BE2C (cell line): ENCODE measurements around the gene TMEM167A. TPM values are rescaled to one million over a fixed set of nuclear protein-coding genes. Genes with fewer than 3 reads are reported as not detected.
A peak's percentile ranks its signal among the peaks of the same experiment; 100 is the strongest.

Source experiments
- DNase-seq: peaks from one replicate; pipeline ENCODE4 v3.0.0-alpha.2; 2020
- H3K27me3 ChIP-seq: fragments of 250-450 bp; sonication (Bioruptor Pico); 2 replicates; pipeline ENCODE4 v1.5.1; 2020; ENCODE audit warnings: mild to moderate bottlenecking
- H3K36me3 ChIP-seq: fragments of 250-450 bp; sonication (Bioruptor Pico); 2 replicates; pipeline ENCODE4 v1.5.1; 2020; ENCODE audit warnings: mild to moderate bottlenecking
- H3K4me1 ChIP-seq: fragments of 250-450 bp; sonication (Bioruptor Pico); 2 replicates; pipeline ENCODE4 v1.5.1; 2020
- H3K4me3 ChIP-seq: 2 replicates; pipeline ENCODE4 v1.5.1; 2011; ENCODE audit warnings: low read depth, low read length
- H3K9me3 ChIP-seq: fragments of 250-450 bp; sonication (Bioruptor Pico); 2 replicates; pipeline ENCODE4 v1.5.1; 2020
- polyA plus RNA-seq: library from polyadenylated mRNA; unstranded; fragments of >200 nt; gene quantifications from one replicate; pipeline ENCODE4 v1.2.1, GENCODE V29; 2012; ENCODE audit warnings: low read depth, missing spikeins; ENCODE audit not compliant: insufficient read length, insufficient read depth
- TF ChIP-seq, protein P1 (sequence below): IDR thresholded peaks from 2 replicates; pipeline ENCODE4 v1.5.1; 2012; ENCODE audit warnings: mild to moderate bottlenecking, low read depth, low read length

TMEM167A gene, protein sequence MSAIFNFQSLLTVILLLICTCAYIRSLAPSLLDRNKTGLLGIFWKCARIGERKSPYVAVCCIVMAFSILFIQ
- 55.6 TPM for polyA plus RNA-seq

DNA sequence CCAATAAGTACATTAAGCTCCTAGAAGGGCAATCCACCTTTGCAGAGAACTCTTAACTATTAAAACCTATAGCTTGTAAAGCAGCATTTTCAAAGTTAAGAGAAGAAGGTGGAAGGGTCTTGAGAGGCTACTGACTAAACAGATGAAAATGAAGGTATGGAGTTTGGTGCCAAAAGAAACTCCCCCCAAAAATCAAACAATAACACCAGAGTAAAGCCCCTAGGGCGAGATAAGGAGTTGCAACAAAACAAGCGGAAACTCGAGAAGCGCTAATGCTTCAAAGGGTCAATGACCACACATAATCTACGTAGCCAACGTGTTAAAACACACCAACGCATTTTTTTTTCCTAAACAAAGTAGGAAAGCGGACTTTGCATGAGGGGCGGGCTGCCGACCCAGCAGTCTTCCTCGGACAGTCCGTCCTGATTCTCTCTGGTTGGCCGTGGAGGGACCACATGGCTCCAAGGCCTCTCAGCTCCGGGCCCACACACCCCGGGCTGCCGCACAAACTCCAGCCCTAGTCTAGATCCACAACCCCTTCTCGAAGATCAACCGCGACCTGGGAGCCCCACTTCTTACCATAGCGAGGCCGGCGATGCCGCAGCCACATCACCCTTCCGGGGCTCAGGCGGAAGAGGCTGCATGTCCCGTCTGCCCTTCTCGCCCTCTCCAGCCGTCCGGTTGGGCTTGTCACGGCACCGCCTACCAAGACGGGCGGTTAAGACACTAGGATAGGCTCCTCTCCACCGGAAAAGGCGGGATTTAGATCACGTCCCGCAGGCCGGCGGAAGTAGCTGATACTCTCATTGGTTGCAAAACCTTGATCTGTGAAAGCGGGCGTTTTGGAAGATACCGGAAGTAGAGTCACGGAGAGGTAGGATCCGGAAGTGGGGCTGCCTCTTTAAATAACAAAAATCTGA lies at the start of gene TMEM167A, which contains the start of gene XRCC4:
Gene TMEM167A, minus strand, starts transcription at position 653 of the 920 bp plus-strand sequence. Its CDS starts 71 bp downstream, at position 582.
Gene XRCC4, plus strand, starts transcription at position 806 of the 920 bp plus-strand sequence. CDS start 27,373 bp downstream, outside the sequence.
- no peaks in the 10 kb centered on the region for H3K36me3 ChIP-seq
- no peaks in the 10 kb centered on the region for H3K9me3 ChIP-seq
- H3K27me3 ChIP-seq = no peaks in the 10 kb centered on the region
- TF ChIP-seq, protein P1, sequence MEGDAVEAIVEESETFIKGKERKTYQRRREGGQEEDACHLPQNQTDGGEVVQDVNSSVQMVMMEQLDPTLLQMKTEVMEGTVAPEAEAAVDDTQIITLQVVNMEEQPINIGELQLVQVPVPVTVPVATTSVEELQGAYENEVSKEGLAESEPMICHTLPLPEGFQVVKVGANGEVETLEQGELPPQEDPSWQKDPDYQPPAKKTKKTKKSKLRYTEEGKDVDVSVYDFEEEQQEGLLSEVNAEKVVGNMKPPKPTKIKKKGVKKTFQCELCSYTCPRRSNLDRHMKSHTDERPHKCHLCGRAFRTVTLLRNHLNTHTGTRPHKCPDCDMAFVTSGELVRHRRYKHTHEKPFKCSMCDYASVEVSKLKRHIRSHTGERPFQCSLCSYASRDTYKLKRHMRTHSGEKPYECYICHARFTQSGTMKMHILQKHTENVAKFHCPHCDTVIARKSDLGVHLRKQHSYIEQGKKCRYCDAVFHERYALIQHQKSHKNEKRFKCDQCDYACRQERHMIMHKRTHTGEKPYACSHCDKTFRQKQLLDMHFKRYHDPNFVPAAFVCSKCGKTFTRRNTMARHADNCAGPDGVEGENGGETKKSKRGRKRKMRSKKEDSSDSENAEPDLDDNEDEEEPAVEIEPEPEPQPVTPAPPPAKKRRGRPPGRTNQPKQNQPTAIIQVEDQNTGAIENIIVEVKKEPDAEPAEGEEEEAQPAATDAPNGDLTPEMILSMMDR = no peak
- peak; percentile 97 for DNase-seq
- H3K4me1 ChIP-seq = no peaks in the 10 kb centered on the region
- H3K4me3 ChIP-seq = peak within 1 kb of the TSS; percentile 91

DNA sequence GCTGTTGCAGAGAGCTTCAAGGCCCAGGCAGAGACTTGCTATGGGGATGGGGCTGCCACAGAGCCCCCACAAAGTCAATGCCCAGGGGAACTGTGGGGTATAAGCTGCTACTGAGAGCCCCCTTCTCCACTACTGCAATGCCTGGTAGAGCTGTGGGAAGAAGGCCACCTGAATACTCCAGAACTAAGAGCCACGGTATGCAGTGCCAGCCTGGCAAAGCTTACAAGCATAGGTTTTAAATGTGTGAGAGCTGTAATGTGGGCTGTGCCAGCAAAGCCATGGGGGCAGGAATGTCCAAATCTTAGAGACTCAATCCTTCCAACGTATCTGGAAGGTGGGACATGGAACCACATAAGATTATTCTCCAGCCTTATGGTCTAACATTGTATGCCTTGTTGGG lies 49.3 kb upstream of the TMEM167A start:
- no peak overlapping the region for H3K4me3 ChIP-seq
- H3K27me3 ChIP-seq = no peaks in the 10 kb centered on the region
- no peaks in the 10 kb centered on the region for H3K4me1 ChIP-seq
- no peaks in the 10 kb centered on the region for H3K36me3 ChIP-seq
- H3K9me3 ChIP-seq = no peaks in the 10 kb centered on the region
- TF ChIP-seq, protein P1 = no peak
- no peak for DNase-seq

DNA sequence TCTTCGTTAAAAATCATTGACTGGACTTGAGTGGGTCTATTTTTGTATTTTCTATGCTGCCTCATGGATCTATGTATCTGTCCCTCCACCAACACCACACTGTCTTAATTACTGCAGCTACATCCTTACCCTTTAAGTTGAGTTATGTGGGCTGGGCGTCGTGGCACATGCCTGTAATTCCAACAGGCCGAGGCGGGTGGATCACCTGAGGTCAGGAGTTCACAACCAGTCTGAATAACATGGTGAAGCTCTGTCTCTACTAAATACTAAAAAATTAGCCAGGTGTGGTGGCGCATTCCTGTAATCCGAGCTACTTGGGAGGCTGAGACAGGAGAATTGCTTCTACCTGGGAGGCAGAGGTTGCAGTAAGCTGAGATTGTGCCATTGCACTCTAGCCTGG lies 48.4 kb upstream of the TMEM167A start:
- no peaks in the 10 kb centered on the region for H3K9me3 ChIP-seq
- H3K4me1 ChIP-seq = no peaks in the 10 kb centered on the region
- no peaks in the 10 kb centered on the region for H3K36me3 ChIP-seq
- DNase-seq = no peak
- H3K27me3 ChIP-seq = no peaks in the 10 kb centered on the region
- TF ChIP-seq, protein P1 = no peak
- no peak overlapping the region for H3K4me3 ChIP-seq

DNA sequence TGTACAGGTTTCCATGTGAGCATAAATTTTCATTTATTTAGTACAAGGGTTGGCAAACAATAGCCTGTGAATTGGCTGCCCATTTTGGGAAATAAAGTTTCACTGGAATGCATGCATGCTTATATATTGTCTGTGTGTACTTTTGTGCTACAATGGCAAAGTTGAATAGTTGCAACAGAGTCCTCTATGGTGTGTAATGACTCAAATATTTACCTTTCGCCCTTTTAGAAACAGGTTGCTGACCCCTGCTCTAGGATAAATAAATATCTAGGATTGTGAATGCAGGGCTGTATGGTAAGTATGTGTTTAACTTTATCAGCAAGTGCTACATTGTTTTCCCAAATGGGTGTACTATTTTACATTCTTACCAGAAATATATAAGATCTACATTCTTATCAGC lies 47.4 kb upstream of the TMEM167A start:
- no peaks in the 10 kb centered on the region for H3K9me3 ChIP-seq
- H3K36me3 ChIP-seq = no peaks in the 10 kb centered on the region
- H3K4me3 ChIP-seq = no peak overlapping the region
- no peaks in the 10 kb centered on the region for H3K27me3 ChIP-seq
- no peak for DNase-seq
- H3K4me1 ChIP-seq = no peaks in the 10 kb centered on the region
- TF ChIP-seq, protein P1 = no peak

DNA sequence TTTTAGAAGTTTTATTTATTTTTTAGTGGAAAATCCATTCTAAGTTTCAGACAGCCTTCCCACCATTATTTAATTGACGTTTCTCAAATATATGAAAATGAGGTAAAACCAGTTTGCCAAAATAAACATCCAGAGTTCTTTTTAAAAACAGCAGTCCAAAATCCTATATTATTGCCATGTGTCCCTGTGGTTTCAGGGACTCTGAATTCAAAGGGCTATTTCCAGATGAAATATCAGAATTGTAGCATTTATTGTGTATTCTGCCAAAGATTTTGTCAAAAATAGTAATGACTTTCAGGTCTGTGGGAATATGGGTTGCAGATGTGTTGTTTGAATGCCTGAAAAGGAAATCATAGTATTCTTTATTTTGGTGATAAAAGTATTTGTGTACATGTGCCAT lies 41.8 kb upstream of the TMEM167A start:
- DNase-seq = no peak
- Histone ChIP-seq H3K4me3 (no peak overlapping the region), H3K4me1 (no peaks in the 10 kb centered on the region)

More for the DNA sequence above, 41.8 kb upstream of the TMEM167A start:
- Histone ChIP-seq H3K36me3 (no peaks in the 10 kb centered on the region), H3K27me3 (no peaks in the 10 kb centered on the region), H3K9me3 (no peaks in the 10 kb centered on the region)
- TF ChIP-seq, protein P1 = no peak
